OCI-LY1 (cell line): ENCODE results near the gene ANK3.

Source experiments
- EZH2 ChIP-seq: fragments of 200-600 bp; sonication (generic), shearing (Covaris generic); IDR thresholded peaks from 2 replicates; pipeline ENCODE4 v1.8.0; 2017; ENCODE audit warnings: borderline replicate concordance, mixed run types, mild to moderate bottlenecking, antibody characterized with exemption, low read length, moderate library complexity, mixed read lengths
- TF ChIP-seq, protein P1 (sequence below): fragments of 200-600 bp; sonication (generic), shearing (Covaris generic); IDR thresholded peaks from 2 replicates; pipeline ENCODE4 v1.5.1; 2017; ENCODE audit warnings: mild to moderate bottlenecking, antibody characterized with exemption, low read length, moderate library complexity, mixed read lengths

DNA sequence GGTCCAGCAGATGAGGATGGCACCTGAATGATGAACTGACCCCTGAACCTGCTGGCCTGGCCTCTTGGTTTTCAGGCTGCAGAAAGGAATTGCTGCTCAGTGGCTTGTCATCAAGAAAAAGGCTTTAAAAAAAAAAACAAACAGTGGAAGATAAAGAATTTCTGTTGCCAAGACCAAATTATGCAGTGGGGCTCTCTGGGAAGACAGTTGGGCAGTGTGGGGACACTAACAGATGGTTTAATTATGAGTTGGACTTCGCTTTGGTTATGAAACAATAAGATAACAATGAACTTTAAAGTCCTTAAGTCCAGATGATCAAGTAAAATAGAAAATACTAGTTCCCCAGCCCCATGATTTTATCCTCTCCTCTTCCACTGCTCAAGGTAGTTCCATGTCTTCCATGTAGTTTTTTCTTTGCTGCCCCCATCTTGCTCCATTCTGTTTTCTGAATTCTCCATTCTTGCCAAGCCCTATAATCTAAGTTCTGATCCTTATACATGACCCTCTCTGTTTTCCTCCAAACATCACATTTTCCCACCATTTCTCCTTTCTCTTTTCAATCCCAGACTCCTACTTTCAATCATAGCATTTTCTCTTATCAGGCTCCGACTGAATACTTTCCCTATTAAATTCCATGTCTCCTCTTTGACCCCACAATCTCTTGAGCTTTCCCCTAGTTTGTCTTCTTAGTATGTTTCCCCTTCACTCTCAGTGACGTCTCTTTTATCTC is 52.6 kb downstream of the ANK3 start:
- no peak for TF ChIP-seq EZH2
- TF ChIP-seq, protein P1, sequence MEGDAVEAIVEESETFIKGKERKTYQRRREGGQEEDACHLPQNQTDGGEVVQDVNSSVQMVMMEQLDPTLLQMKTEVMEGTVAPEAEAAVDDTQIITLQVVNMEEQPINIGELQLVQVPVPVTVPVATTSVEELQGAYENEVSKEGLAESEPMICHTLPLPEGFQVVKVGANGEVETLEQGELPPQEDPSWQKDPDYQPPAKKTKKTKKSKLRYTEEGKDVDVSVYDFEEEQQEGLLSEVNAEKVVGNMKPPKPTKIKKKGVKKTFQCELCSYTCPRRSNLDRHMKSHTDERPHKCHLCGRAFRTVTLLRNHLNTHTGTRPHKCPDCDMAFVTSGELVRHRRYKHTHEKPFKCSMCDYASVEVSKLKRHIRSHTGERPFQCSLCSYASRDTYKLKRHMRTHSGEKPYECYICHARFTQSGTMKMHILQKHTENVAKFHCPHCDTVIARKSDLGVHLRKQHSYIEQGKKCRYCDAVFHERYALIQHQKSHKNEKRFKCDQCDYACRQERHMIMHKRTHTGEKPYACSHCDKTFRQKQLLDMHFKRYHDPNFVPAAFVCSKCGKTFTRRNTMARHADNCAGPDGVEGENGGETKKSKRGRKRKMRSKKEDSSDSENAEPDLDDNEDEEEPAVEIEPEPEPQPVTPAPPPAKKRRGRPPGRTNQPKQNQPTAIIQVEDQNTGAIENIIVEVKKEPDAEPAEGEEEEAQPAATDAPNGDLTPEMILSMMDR = no peak
